Dendritic cell treated with granulocyte-macrophage colony-stimulating factor and Interleukin-4, amounts not matched to agents 40 ng/mL and 50 ng/mL, for 4 days (primary cell): ENCODE data around the gene SCRT2.
"Not testable (repeated sequence)": the region's sequence is repeated elsewhere in the genome, so short reads cannot be mapped to it uniquely, and the experiment has no call there.

Experiments
- H3K27ac Mint-ChIP-seq: one replicate; pipeline ENCODE4 v1.8.0; 2022; ENCODE audit warnings: mild to moderate bottlenecking, mixed read lengths
- H3K27me3 Mint-ChIP-seq: one replicate; pipeline ENCODE4 v1.8.0; 2022; ENCODE audit warnings: mild to moderate bottlenecking, mixed read lengths
- H3K36me3 Mint-ChIP-seq: one replicate; pipeline ENCODE4 v1.8.0; 2022; ENCODE audit warnings: low read depth, mixed read lengths
- H3K4me1 Mint-ChIP-seq: one replicate; pipeline ENCODE4 v1.8.0; 2022; ENCODE audit warnings: low read depth, mixed read lengths
- H3K4me3 Mint-ChIP-seq: one replicate; pipeline ENCODE4 v1.8.0; 2022; ENCODE audit warnings: mild to moderate bottlenecking, moderate library complexity, mixed read lengths
- H3K9me3 Mint-ChIP-seq: one replicate; pipeline ENCODE4 v1.8.0; 2022; ENCODE audit warnings: mixed read lengths
- intact Hi-C: fragments of 100-400 bp; cut with micrococcal nuclease; formaldehyde crosslinking; loops from one replicate; pipeline ENCODE4 v1.15.0; 2022

Gene SCRT2

GRCh38 chr20:693786-694185 lies 18.2 kb upstream of the SCRT2 start:
- H3K9me3 Mint-ChIP-seq, H3K4me1 Mint-ChIP-seq, intact Hi-C loops, H3K27me3 Mint-ChIP-seq, H3K4me3 Mint-ChIP-seq, H3K27ac Mint-ChIP-seq: not testable (repeated sequence)
- H3K36me3 Mint-ChIP-seq, result peaks cover 50% of the 10 kb centered on the region

GRCh38 chr20:692044-692443 lies 16.4 kb upstream of the SCRT2 start:
- intact Hi-C loops, result no loop called here
- H3K4me3 Mint-ChIP-seq, result no peak overlapping the region
- H3K27me3 Mint-ChIP-seq, result peaks cover 9% of the 10 kb centered on the region
- H3K36me3 Mint-ChIP-seq, result peaks cover 42% of the 10 kb centered on the region
- no peaks in the 10 kb centered on the region for H3K9me3 Mint-ChIP-seq
- H3K4me1 Mint-ChIP-seq, result no peaks in the 10 kb centered on the region
- H3K27ac Mint-ChIP-seq, result no peak overlapping the region

- no peak overlapping the region for H3K4me3 Mint-ChIP-seq
- H3K4me1 Mint-ChIP-seq, result no peaks in the 10 kb centered on the region
- H3K9me3 Mint-ChIP-seq, result no peaks in the 10 kb centered on the region
- peaks cover 19% of the 10 kb centered on the region for H3K27me3 Mint-ChIP-seq
- peaks cover 45% of the 10 kb centered on the region for H3K36me3 Mint-ChIP-seq
- intact Hi-C loops, result no loop called here
- no peak overlapping the region for H3K27ac Mint-ChIP-seq
Observed at GRCh38 chr20:689947-690346, 14.3 kb upstream of the SCRT2 start.

GRCh38 chr20:689348-689747 lies 13.7 kb upstream of the SCRT2 start:
- Mint-ChIP-seq H3K4me3 (no peak overlapping the region), H3K27me3 (peaks cover 19% of the 10 kb centered on the region), H3K27ac (no peak overlapping the region), H3K4me1 (no peaks in the 10 kb centered on the region), H3K9me3 (no peaks in the 10 kb centered on the region), H3K36me3 (peaks cover 39% of the 10 kb centered on the region)
- intact Hi-C loops, result no loop called here

GRCh38 chr20:688809-689212 lies 13.2 kb upstream of the SCRT2 start:
- Mint-ChIP-seq H3K4me1 (no peaks in the 10 kb centered on the region), H3K27ac (no peak overlapping the region)
- intact Hi-C loops, result no loop called here

GRCh38 chr20:687468-688203 lies 12.0 kb upstream of the SCRT2 start:
- Mint-ChIP-seq H3K4me1 (no peaks in the 10 kb centered on the region), H3K9me3 (no peaks in the 10 kb centered on the region), H3K27ac (no peak overlapping the region)

More at GRCh38 chr20:688809-689212, 13.2 kb upstream of the SCRT2 start:
- peaks cover 33% of the 10 kb centered on the region for H3K36me3 Mint-ChIP-seq
- no peaks in the 10 kb centered on the region for H3K9me3 Mint-ChIP-seq
- peaks cover 19% of the 10 kb centered on the region for H3K27me3 Mint-ChIP-seq
- H3K4me3 Mint-ChIP-seq, result no peak overlapping the region

GRCh38 chr20:684676-685319 lies 9.2 kb upstream of the SCRT2 start:
- intact Hi-C loops, result no loop called here
- Mint-ChIP-seq H3K9me3 (no peaks in the 10 kb centered on the region), H3K27ac (no peak overlapping the region), H3K4me3 (no peak overlapping the region), H3K27me3 (peaks cover 22% of the 10 kb centered on the region), H3K36me3 (peaks cover 18% of the 10 kb centered on the region), H3K4me1 (peaks cover 15% of the 10 kb centered on the region)

More at GRCh38 chr20:687468-688203, 12.0 kb upstream of the SCRT2 start:
- Mint-ChIP-seq H3K36me3 (peaks cover 22% of the 10 kb centered on the region), H3K4me3 (no peak overlapping the region), H3K27me3 (peaks cover 20% of the 10 kb centered on the region)
- intact Hi-C loops, result no loop called here

GRCh38 chr20:682123-682522 lies 6.5 kb upstream of the SCRT2 start:
- Mint-ChIP-seq H3K4me3 (no peak overlapping the region), H3K27me3 (peaks cover 23% of the 10 kb centered on the region), H3K9me3 (no peaks in the 10 kb centered on the region), H3K36me3 (peaks cover 11% of the 10 kb centered on the region), H3K27ac (no peak overlapping the region), H3K4me1 (peaks cover 39% of the 10 kb centered on the region)
- intact Hi-C loops, result no loop called here

- peaks cover 20% of the 10 kb centered on the region for H3K27me3 Mint-ChIP-seq
- no peaks in the 10 kb centered on the region for H3K9me3 Mint-ChIP-seq
- peaks cover 52% of the 10 kb centered on the region for H3K4me1 Mint-ChIP-seq
- intact Hi-C loops, result no loop called here
- no peak overlapping the region for H3K4me3 Mint-ChIP-seq
- H3K36me3 Mint-ChIP-seq, result peaks cover 7% of the 10 kb centered on the region
- no peak overlapping the region for H3K27ac Mint-ChIP-seq
Observed at GRCh38 chr20:680638-681187, 5.1 kb upstream of the SCRT2 start.

GRCh38 chr20:677957-678356 lies 2.4 kb upstream of the SCRT2 start:
- H3K36me3 Mint-ChIP-seq, result no peaks in the 10 kb centered on the region
- no peak overlapping the region for H3K27ac Mint-ChIP-seq
- no peaks in the 10 kb centered on the region for H3K9me3 Mint-ChIP-seq
- intact Hi-C loops, result loop anchor here (5.0 kb wide), 1 partner anchor 49 kb away; no protein-coding TSS in a partner anchor
- peak overlapping the region; percentile 27 for H3K4me3 Mint-ChIP-seq
- H3K27me3 Mint-ChIP-seq, result peaks cover 44% of the 10 kb centered on the region
- H3K4me1 Mint-ChIP-seq, result peaks cover 72% of the 10 kb centered on the region

GRCh38 chr20:676967-677366 lies 1.4 kb upstream of the SCRT2 start:
- H3K4me3 Mint-ChIP-seq, result no peak overlapping the region
- H3K4me1 Mint-ChIP-seq, result peaks cover 81% of the 10 kb centered on the region
- no peaks in the 10 kb centered on the region for H3K9me3 Mint-ChIP-seq
- no peak overlapping the region for H3K27ac Mint-ChIP-seq
- intact Hi-C loops, result loop anchor here (5.0 kb wide), 1 partner anchor 50 kb away; no protein-coding TSS in a partner anchor
- H3K36me3 Mint-ChIP-seq, result no peaks in the 10 kb centered on the region
- peaks cover 49% of the 10 kb centered on the region for H3K27me3 Mint-ChIP-seq

GRCh38 chr20:676315-676937 lies 824 bp upstream of the SCRT2 start:
- intact Hi-C loops, result loop anchor here (5.0 kb wide), 1 partner anchor 51 kb away; no protein-coding TSS in a partner anchor
- peak overlapping the region; percentile 67 for H3K4me3 Mint-ChIP-seq

GRCh38 chr20:675033-675452 lies 559 bp downstream of the SCRT2 start:
- peak overlapping the region; percentile 27 for H3K4me3 Mint-ChIP-seq
- intact Hi-C loops, result loop anchor here (5.0 kb wide), 1 partner anchor 52 kb away; no protein-coding TSS in a partner anchor
- H3K27me3 Mint-ChIP-seq, result peaks cover 63% of the 10 kb centered on the region
- no peak overlapping the region for H3K27ac Mint-ChIP-seq
- H3K4me1 Mint-ChIP-seq, result peaks cover 77% of the 10 kb centered on the region
- H3K36me3 Mint-ChIP-seq, result peaks cover 5% of the 10 kb centered on the region
- no peaks in the 10 kb centered on the region for H3K9me3 Mint-ChIP-seq

More at GRCh38 chr20:676315-676937, 824 bp upstream of the SCRT2 start:
- peak overlapping the region; percentile 17 for H3K27ac Mint-ChIP-seq
- no peaks in the 10 kb centered on the region for H3K9me3 Mint-ChIP-seq
- peaks cover 54% of the 10 kb centered on the region for H3K27me3 Mint-ChIP-seq
- peaks cover 2% of the 10 kb centered on the region for H3K36me3 Mint-ChIP-seq
- H3K4me1 Mint-ChIP-seq, result peaks cover 82% of the 10 kb centered on the region

- H3K27me3 Mint-ChIP-seq, result peaks cover 64% of the 10 kb centered on the region
- H3K4me3 Mint-ChIP-seq, result no peak overlapping the region
- peaks cover 76% of the 10 kb centered on the region for H3K4me1 Mint-ChIP-seq
- no peaks in the 10 kb centered on the region for H3K9me3 Mint-ChIP-seq
- H3K27ac Mint-ChIP-seq, result no peak overlapping the region
- peaks cover 5% of the 10 kb centered on the region for H3K36me3 Mint-ChIP-seq
- intact Hi-C loops, result no loop called here
Observed at GRCh38 chr20:673603-674001, 2.0 kb downstream of the SCRT2 start.
